HEK293 (cell line): ENCODE results near the gene TMEM72.

Source experiments
- CTCF ChIA-PET: fragments of 350-600 bp; formaldehyde crosslinking; extraction: SDS; loops from one replicate; lab custom pipeline; 2021; ENCODE audit warnings: antibody characterized with exemption; lab: Yijun Ruan, JAX
- POLR2A ChIA-PET: fragments of 300-600 bp; formaldehyde crosslinking; extraction: SDS; loops from one replicate; lab custom pipeline; 2020; ENCODE audit warnings: antibody characterized with exemption, inconsistent platforms; lab: Yijun Ruan, JAX
- H3K27ac ChIP-seq: fragments of 200-500 bp; sonication (Bioruptor generic); 2 replicates; pipeline ENCODE4 v1.5.1; 2014; ENCODE audit warnings: low read depth, low read length, control low read depth, inconsistent platforms; ENCODE audit errors: extremely low read depth
- H3K36me3 ChIP-seq, 2 experiments: fragments of 200-500 bp in 1 of 2; sonication (Bioruptor generic) in 1 of 2; 1 replicate in 1 of 2; 2 replicates in 1 of 2; pipeline ENCODE4 v1.5.1; 2014 to 2017; ENCODE audit warnings: inconsistent platforms in 2 of 2, low read length in 2 of 2; ENCODE audit not compliant: control insufficient read depth in 2 of 2, insufficient read depth in 1 of 2
- H3K4me1 ChIP-seq: fragments of 200-500 bp; sonication (Bioruptor generic); 2 replicates; pipeline ENCODE4 v1.5.1; 2014; ENCODE audit warnings: mild to moderate bottlenecking, low read length, inconsistent platforms; ENCODE audit not compliant: control insufficient read depth, insufficient read depth
- H3K4me3 ChIP-seq: 2 replicates; pipeline ENCODE4 v1.5.1; 2011; ENCODE audit warnings: low read depth, mild to moderate bottlenecking, control low read depth, low read length, moderate library complexity
- H3K9me3 ChIP-seq: fragments of 200-500 bp; sonication (Bioruptor generic); 2 replicates; pipeline ENCODE4 v1.5.1; 2014; ENCODE audit warnings: low read depth, low read length, inconsistent platforms; ENCODE audit not compliant: control insufficient read depth, insufficient read depth
- GLIS2 ChIP-seq: fragments of 450-650 bp; formaldehyde crosslinking; IDR thresholded peaks from 2 replicates; pipeline ENCODE4 v1.5.1; 2016; ENCODE audit warnings: missing biosample characterization, missing genetic modification characterization
- KLF1 ChIP-seq: fragments of 450-650 bp; formaldehyde crosslinking; IDR thresholded peaks from 2 replicates; pipeline ENCODE4 v1.5.1; 2016; ENCODE audit warnings: missing biosample characterization, missing genetic modification characterization
- MEIS1 ChIP-seq: sonication (generic); formaldehyde crosslinking; IDR thresholded peaks from 2 replicates; pipeline ENCODE4 v1.8.1; 2022; ENCODE audit warnings: missing genetic modification reagents, mild to moderate bottlenecking, borderline replicate concordance
- PRDM2 ChIP-seq: fragments of 450-650 bp; formaldehyde crosslinking; IDR thresholded peaks from 2 replicates; pipeline ENCODE4 v1.5.1; 2016; ENCODE audit warnings: missing biosample characterization, missing genetic modification characterization, borderline replicate concordance
- ZBTB20 ChIP-seq: fragments of 450-650 bp; formaldehyde crosslinking; IDR thresholded peaks from 2 replicates; pipeline ENCODE4 v1.5.1; 2016; ENCODE audit warnings: missing biosample characterization, missing genetic modification characterization
- ZBTB21 ChIP-seq: fragments of 450-650 bp; formaldehyde crosslinking; IDR thresholded peaks from 2 replicates; pipeline ENCODE4 v1.5.1; 2017; ENCODE audit warnings: missing biosample characterization, missing genetic modification characterization
- ZNF140 ChIP-seq: fragments of 450-650 bp; formaldehyde crosslinking; IDR thresholded peaks from 2 replicates; pipeline ENCODE4 v1.5.1; 2016; ENCODE audit warnings: missing biosample characterization, missing genetic modification characterization
- ZNF2 ChIP-seq: fragments of 450-650 bp; formaldehyde crosslinking; IDR thresholded peaks from 2 replicates; pipeline ENCODE4 v1.5.1; 2016; ENCODE audit warnings: missing biosample characterization, missing genetic modification characterization
- ZNF513 ChIP-seq: fragments of 450-650 bp; IDR thresholded peaks from 2 replicates; pipeline ENCODE4 v1.5.1; 2018; ENCODE audit warnings: missing biosample characterization, missing genetic modification characterization
- ZNF558 ChIP-seq: fragments of 450-650 bp; formaldehyde crosslinking; IDR thresholded peaks from 2 replicates; pipeline ENCODE4 v1.5.1; 2016; ENCODE audit warnings: missing biosample characterization, missing genetic modification characterization
- ZNF571 ChIP-seq: fragments of 450-650 bp; formaldehyde crosslinking; IDR thresholded peaks from 2 replicates; pipeline ENCODE4 v1.5.0; 2017; ENCODE audit warnings: missing biosample characterization, missing genetic modification characterization
- ZNF610 ChIP-seq: fragments of 450-650 bp; formaldehyde crosslinking; IDR thresholded peaks from 2 replicates; pipeline ENCODE4 v1.5.1; 2016; ENCODE audit warnings: missing biosample characterization, missing genetic modification characterization, borderline replicate concordance
- ZNF639 ChIP-seq: fragments of 450-650 bp; formaldehyde crosslinking; IDR thresholded peaks from 2 replicates; pipeline ENCODE4 v1.5.1; 2016; ENCODE audit warnings: missing biosample characterization, missing genetic modification characterization
- ZNF660 ChIP-seq: fragments of 450-650 bp; IDR thresholded peaks from 2 replicates; pipeline ENCODE4 v1.5.1; 2018; ENCODE audit warnings: missing biosample characterization, mild to moderate bottlenecking, missing genetic modification characterization
- ZNF670 ChIP-seq: fragments of 450-650 bp; formaldehyde crosslinking; IDR thresholded peaks from 2 replicates; pipeline ENCODE4 v1.5.1; 2016; ENCODE audit warnings: missing biosample characterization, missing genetic modification characterization, low read depth
- TF ChIP-seq, protein P1 (sequence below): fragments of 450-650 bp; formaldehyde crosslinking; IDR thresholded peaks from 2 replicates; pipeline ENCODE4 v1.5.1; 2016; ENCODE audit warnings: missing biosample characterization, missing genetic modification characterization
- TF ChIP-seq, protein P2 (sequence below): fragments of 450-650 bp; formaldehyde crosslinking; IDR thresholded peaks from 2 replicates; pipeline ENCODE4 v1.5.1; 2016; ENCODE audit warnings: missing biosample characterization, missing genetic modification characterization

TMEM72 gene

GRCh38 chr10:44937196-44938005, 26.3 kb downstream of the TMEM72 start (continued):
- no peak for TF ChIP-seq PRDM2 (tag by site-specific recombination)
- TF ChIP-seq ZNF670 (tag by site-specific recombination) = no peak
- TF ChIP-seq ZNF660 (tag by site-specific recombination) = no peak
- no peak for TF ChIP-seq GLIS2 (tag by site-specific recombination)
- TF ChIP-seq ZBTB20 (tag by site-specific recombination) = no peak
- no peak for TF ChIP-seq ZNF558 (tag by site-specific recombination)
- no peak for TF ChIP-seq KLF1 (tag by site-specific recombination)
- no peak for TF ChIP-seq ZNF610 (tag by site-specific recombination)

DNA sequence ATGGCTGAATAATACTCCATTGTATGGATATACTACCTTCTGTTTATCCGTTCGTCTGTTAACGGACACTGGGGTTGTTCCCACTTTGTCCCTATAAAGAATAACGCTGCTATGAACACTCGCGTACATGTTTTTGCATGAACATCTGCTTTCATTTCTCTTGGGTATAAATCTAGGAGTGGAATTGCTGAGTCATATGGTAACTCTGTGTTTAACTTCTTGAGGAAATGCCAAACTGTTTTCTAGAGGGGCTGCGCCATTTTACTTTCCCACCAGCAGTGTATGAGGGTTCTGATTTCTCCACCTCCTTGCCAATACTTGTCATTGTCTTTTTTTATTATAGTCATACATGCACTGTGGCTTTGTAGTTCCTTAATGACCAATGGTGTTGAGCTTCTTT, 27.8 kb downstream of the TMEM72 start:
- H3K36me3 ChIP-seq = no peaks in the 10 kb centered on the region
- ChIA-PET CTCF (no interaction called here), POLR2A (no interaction called here)
- H3K4me3 ChIP-seq = no peak overlapping the region
- H3K4me1 ChIP-seq = no peaks in the 10 kb centered on the region
- H3K9me3 ChIP-seq = no peaks in the 10 kb centered on the region
- H3K27ac ChIP-seq = no peak overlapping the region
- no peak for TF ChIP-seq MEIS1 (CRISPR knock-in tag)
- no peak for TF ChIP-seq ZNF513
- TF ChIP-seq ZNF639 (tag by site-specific recombination) = no peak
- TF ChIP-seq ZBTB21 (tag by site-specific recombination) = no peak
- TF ChIP-seq, protein P1, sequence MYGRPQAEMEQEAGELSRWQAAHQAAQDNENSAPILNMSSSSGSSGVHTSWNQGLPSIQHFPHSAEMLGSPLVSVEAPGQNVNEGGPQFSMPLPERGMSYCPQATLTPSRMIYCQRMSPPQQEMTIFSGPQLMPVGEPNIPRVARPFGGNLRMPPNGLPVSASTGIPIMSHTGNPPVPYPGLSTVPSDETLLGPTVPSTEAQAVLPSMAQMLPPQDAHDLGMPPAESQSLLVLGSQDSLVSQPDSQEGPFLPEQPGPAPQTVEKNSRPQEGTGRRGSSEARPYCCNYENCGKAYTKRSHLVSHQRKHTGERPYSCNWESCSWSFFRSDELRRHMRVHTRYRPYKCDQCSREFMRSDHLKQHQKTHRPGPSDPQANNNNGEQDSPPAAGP (tag by site-specific recombination) = no peak
- TF ChIP-seq, protein P2, sequence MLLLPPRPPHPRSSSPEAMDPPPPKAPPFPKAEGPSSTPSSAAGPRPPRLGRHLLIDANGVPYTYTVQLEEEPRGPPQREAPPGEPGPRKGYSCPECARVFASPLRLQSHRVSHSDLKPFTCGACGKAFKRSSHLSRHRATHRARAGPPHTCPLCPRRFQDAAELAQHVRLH = no peak
- TF ChIP-seq ZNF140 (tag by site-specific recombination) = peak; percentile 60; the same call in 1 of the 2 replicates
- TF ChIP-seq ZNF571 (tag by site-specific recombination) = no peak
- TF ChIP-seq ZNF2 (tag by site-specific recombination) = no peak
